ENCODE measurements around the gene TMED3. TPM values are rescaled to one million over a fixed set of nuclear protein-coding genes. Genes with fewer than 3 reads are reported as not detected.
"Not testable (repeated sequence)": the region's sequence is repeated elsewhere in the genome, so short reads cannot be mapped to it uniquely, and the experiment has no call there.

Gene TMED3
- polyA plus RNA-seq, 4 donors: 25.9 to 106 (median 44.8) TPM

GRCh38 chr15:79310612-79310984 is 314 bp upstream of the TMED3 start:
- 1 to 3% (median 1%) methylated on average over 10 to 17 of the region's 17 CpGs for WGBS, 3 donors
- Histone ChIP-seq H3K4me3 (ENCODE audit: low read depth in 1 of 3, low read length in 3 of 3) (peak overlapping the region; percentile 36 to 87 (median 69)), H3K27me3 (ENCODE audit: control insufficient read depth in 3 of 3, insufficient read depth in 3 of 3, low read length in 3 of 3) (peaks cover 0 to 13% (median 0%) of the 10 kb centered on the region in 3 donors), H3K27ac (ENCODE audit: low read depth in 1 of 3, low read length in 2 of 3) (no peak overlapping the region), H3K9me3 (ENCODE audit: control insufficient read depth in 2 of 2, insufficient read depth in 1 of 2, low read depth in 1 of 2, low read length in 1 of 2) (no peaks in the 10 kb centered on the region), H3K4me1 (ENCODE audit: control insufficient read depth in 3 of 3, insufficient read depth in 2 of 3, low read depth in 1 of 3, low read length in 2 of 3) (peaks cover 0 to 10% (median 6%) of the 10 kb centered on the region in 3 donors), H3K36me3 (ENCODE audit: control insufficient read depth in 3 of 3, insufficient read depth in 2 of 3, low read depth in 1 of 3, low read length in 3 of 3) (peaks cover 3 to 15% (median 14%) of the 10 kb centered on the region in 3 donors)
- DNase-seq: peak in 1 of 2 donors; percentile 18
- no peak for FAIRE-seq

- H3K27ac ChIP-seq (ENCODE audit: low read depth in 1 of 3, low read length in 2 of 3): no peak overlapping the region
- no peak for FAIRE-seq
Observed at GRCh38 chr15:79311901-79312553, 1.1 kb downstream of the TMED3 start.

GRCh38 chr15:79314186-79314585 is 3.3 kb downstream of the TMED3 start:
- H3K27ac ChIP-seq (ENCODE audit: low read depth in 1 of 3, low read length in 2 of 3): no peak overlapping the region
- 91 to 94% (median 94%) methylated on average over 1 of the region's 1 CpG for WGBS, 3 donors
- DNase-seq: no peak
- H3K9me3 ChIP-seq (ENCODE audit: control insufficient read depth in 2 of 2, insufficient read depth in 1 of 2, low read depth in 1 of 2, low read length in 1 of 2): no peaks in the 10 kb centered on the region
- H3K27me3 ChIP-seq (ENCODE audit: control insufficient read depth in 3 of 3, insufficient read depth in 3 of 3, low read length in 3 of 3): peaks cover 0 to 5% (median 0%) of the 10 kb centered on the region in 3 donors
- no peak for FAIRE-seq
- peaks cover 11 to 43% (median 25%) of the 10 kb centered on the region in 3 donors for H3K36me3 ChIP-seq (ENCODE audit: control insufficient read depth in 3 of 3, insufficient read depth in 2 of 3, low read depth in 1 of 3, low read length in 3 of 3)
- no peak overlapping the region for H3K4me3 ChIP-seq (ENCODE audit: low read depth in 1 of 3, low read length in 3 of 3)
- peaks cover 0 to 10% (median 6%) of the 10 kb centered on the region in 3 donors for H3K4me1 ChIP-seq (ENCODE audit: control insufficient read depth in 3 of 3, insufficient read depth in 2 of 3, low read depth in 1 of 3, low read length in 2 of 3)

More at GRCh38 chr15:79311901-79312553, 1.1 kb downstream of the TMED3 start:
- peak in 1 of 2 donors; percentile 26 for DNase-seq
- no peaks in the 10 kb centered on the region for H3K9me3 ChIP-seq (ENCODE audit: control insufficient read depth in 2 of 2, insufficient read depth in 1 of 2, low read depth in 1 of 2, low read length in 1 of 2)
- H3K36me3 ChIP-seq (ENCODE audit: control insufficient read depth in 3 of 3, insufficient read depth in 2 of 3, low read depth in 1 of 3, low read length in 3 of 3): peaks cover 3 to 28% (median 15%) of the 10 kb centered on the region in 3 donors
- peak overlapping the region; percentile 8 to 87 (median 81) for H3K4me3 ChIP-seq (ENCODE audit: low read depth in 1 of 3, low read length in 3 of 3)
- H3K4me1 ChIP-seq (ENCODE audit: control insufficient read depth in 3 of 3, insufficient read depth in 2 of 3, low read depth in 1 of 3, low read length in 2 of 3): peaks cover 0 to 10% (median 6%) of the 10 kb centered on the region in 3 donors
- 50 to 57% (median 51%) methylated on average over 8 of the region's 8 CpGs for WGBS, 3 donors
- H3K27me3 ChIP-seq (ENCODE audit: control insufficient read depth in 3 of 3, insufficient read depth in 3 of 3, low read length in 3 of 3): peaks cover 0 to 13% (median 0%) of the 10 kb centered on the region in 3 donors

GRCh38 chr15:79314811-79315210 is 3.9 kb downstream of the TMED3 start:
- Histone ChIP-seq H3K4me3 (ENCODE audit: low read depth in 1 of 3, low read length in 3 of 3) (no peak overlapping the region), H3K36me3 (ENCODE audit: control insufficient read depth in 3 of 3, insufficient read depth in 2 of 3, low read depth in 1 of 3, low read length in 3 of 3) (peaks cover 14 to 46% (median 25%) of the 10 kb centered on the region in 3 donors), H3K4me1 (ENCODE audit: control insufficient read depth in 3 of 3, insufficient read depth in 2 of 3, low read depth in 1 of 3, low read length in 2 of 3) (peaks cover 0 to 10% (median 6%) of the 10 kb centered on the region in 3 donors), H3K9me3 (ENCODE audit: control insufficient read depth in 2 of 2, insufficient read depth in 1 of 2, low read depth in 1 of 2, low read length in 1 of 2) (no peaks in the 10 kb centered on the region), H3K27ac (ENCODE audit: low read depth in 1 of 3, low read length in 2 of 3) (no peak overlapping the region), H3K27me3 (ENCODE audit: control insufficient read depth in 3 of 3, insufficient read depth in 3 of 3, low read length in 3 of 3) (no peaks in the 10 kb centered on the region)
- WGBS, 3 donors: 90 to 93% (median 91%) methylated on average over 6 of the region's 6 CpGs
- no peak for FAIRE-seq
- DNase-seq: no peak

- FAIRE-seq: no peak
- H3K36me3 ChIP-seq (ENCODE audit: control insufficient read depth in 3 of 3, insufficient read depth in 2 of 3, low read depth in 1 of 3, low read length in 3 of 3): peaks cover 14 to 49% (median 25%) of the 10 kb centered on the region in 3 donors
- no peak overlapping the region for H3K4me3 ChIP-seq (ENCODE audit: low read depth in 1 of 3, low read length in 3 of 3)
- no peak overlapping the region for H3K27ac ChIP-seq (ENCODE audit: low read depth in 1 of 3, low read length in 2 of 3)
- peaks cover 0 to 10% (median 6%) of the 10 kb centered on the region in 3 donors for H3K4me1 ChIP-seq (ENCODE audit: control insufficient read depth in 3 of 3, insufficient read depth in 2 of 3, low read depth in 1 of 3, low read length in 2 of 3)
- DNase-seq: no peak
- WGBS, 3 donors: 84 to 87% (median 86%) methylated on average over 10 of the region's 10 CpGs
- no peaks in the 10 kb centered on the region for H3K9me3 ChIP-seq (ENCODE audit: control insufficient read depth in 2 of 2, insufficient read depth in 1 of 2, low read depth in 1 of 2, low read length in 1 of 2)
- no peaks in the 10 kb centered on the region for H3K27me3 ChIP-seq (ENCODE audit: control insufficient read depth in 3 of 3, insufficient read depth in 3 of 3, low read length in 3 of 3)
Observed at GRCh38 chr15:79315623-79316328, 4.9 kb downstream of the TMED3 start.

GRCh38 chr15:79316864-79317263 is 6.0 kb downstream of the TMED3 start:
- WGBS, 3 donors: 90% methylated on average over 9 of the region's 9 CpGs
- Histone ChIP-seq H3K9me3 (ENCODE audit: control insufficient read depth in 2 of 2, insufficient read depth in 1 of 2, low read depth in 1 of 2, low read length in 1 of 2) (no peaks in the 10 kb centered on the region), H3K27ac (ENCODE audit: low read depth in 1 of 3, low read length in 2 of 3) (no peak overlapping the region), H3K36me3 (ENCODE audit: control insufficient read depth in 3 of 3, insufficient read depth in 2 of 3, low read depth in 1 of 3, low read length in 3 of 3) (peaks cover 16 to 53% (median 25%) of the 10 kb centered on the region in 3 donors), H3K4me3 (ENCODE audit: low read depth in 1 of 3, low read length in 3 of 3) (no peak overlapping the region), H3K4me1 (ENCODE audit: control insufficient read depth in 3 of 3, insufficient read depth in 2 of 3, low read depth in 1 of 3, low read length in 2 of 3) (peaks cover 0 to 10% (median 5%) of the 10 kb centered on the region in 3 donors), H3K27me3 (ENCODE audit: control insufficient read depth in 3 of 3, insufficient read depth in 3 of 3, low read length in 3 of 3) (no peaks in the 10 kb centered on the region)
- FAIRE-seq (no peak), DNase-seq (no peak)

GRCh38 chr15:79319973-79320372 is 9.1 kb downstream of the TMED3 start:
- H3K27me3 ChIP-seq (ENCODE audit: control insufficient read depth in 3 of 3, insufficient read depth in 3 of 3, low read length in 3 of 3); DNase-seq; H3K4me3 ChIP-seq (ENCODE audit: low read depth in 1 of 3, low read length in 3 of 3); H3K9me3 ChIP-seq (ENCODE audit: control insufficient read depth in 2 of 2, insufficient read depth in 1 of 2, low read depth in 1 of 2, low read length in 1 of 2); H3K4me1 ChIP-seq (ENCODE audit: control insufficient read depth in 3 of 3, insufficient read depth in 2 of 3, low read depth in 1 of 3, low read length in 2 of 3); FAIRE-seq; H3K27ac ChIP-seq (ENCODE audit: low read depth in 1 of 3, low read length in 2 of 3): not testable (repeated sequence)
- peaks cover 13 to 49% (median 16%) of the 10 kb centered on the region in 3 donors for H3K36me3 ChIP-seq (ENCODE audit: control insufficient read depth in 3 of 3, insufficient read depth in 2 of 3, low read depth in 1 of 3, low read length in 3 of 3)
- 95 to 98% (median 98%) methylated on average over 9 of the region's 9 CpGs for WGBS, 3 donors

- H3K4me3 ChIP-seq (ENCODE audit: low read depth in 1 of 3, low read length in 3 of 3): no peak overlapping the region
- H3K9me3 ChIP-seq (ENCODE audit: control insufficient read depth in 2 of 2, insufficient read depth in 1 of 2, low read depth in 1 of 2, low read length in 1 of 2): no peaks in the 10 kb centered on the region
- WGBS, 3 donors: 92 to 93% (median 93%) methylated on average over 14 of the region's 14 CpGs
- no peak for FAIRE-seq
- H3K27me3 ChIP-seq (ENCODE audit: control insufficient read depth in 3 of 3, insufficient read depth in 3 of 3, low read length in 3 of 3): no peaks in the 10 kb centered on the region
- DNase-seq: no peak
- no peak overlapping the region for H3K27ac ChIP-seq (ENCODE audit: low read depth in 1 of 3, low read length in 2 of 3)
- peaks cover 10 to 43% (median 13%) of the 10 kb centered on the region in 3 donors for H3K36me3 ChIP-seq (ENCODE audit: control insufficient read depth in 3 of 3, insufficient read depth in 2 of 3, low read depth in 1 of 3, low read length in 3 of 3)
- no peaks in the 10 kb centered on the region for H3K4me1 ChIP-seq (ENCODE audit: control insufficient read depth in 3 of 3, insufficient read depth in 2 of 3, low read depth in 1 of 3, low read length in 2 of 3)
Observed at GRCh38 chr15:79321876-79322275, 11.0 kb downstream of the TMED3 start.

All from small intestine (tissue), 7 donors.